ENCODE measurements around the gene L3MBTL4.
A peak's percentile ranks its signal among the peaks of the same experiment; 100 is the strongest.
"Not testable (repeated sequence)": the region's sequence is repeated elsewhere in the genome, so short reads cannot be mapped to it uniquely, and the experiment has no call there.

Gene L3MBTL4

GRCh38 chr18:6249170-6249569 lies 165.5 kb downstream of the L3MBTL4 start:
- DNase-seq = no peak

GRCh38 chr18:6248017-6248416 lies 166.7 kb downstream of the L3MBTL4 start:
- DNase-seq = no peak

GRCh38 chr18:6242004-6242403 lies 172.7 kb downstream of the L3MBTL4 start:
- no peak for DNase-seq

- DNase-seq = no peak
These were observed 175.0 kb downstream of the L3MBTL4 start for GRCh38 chr18:6239716-6240115.

GRCh38 chr18:6236258-6236657 lies 178.5 kb downstream of the L3MBTL4 start:
- DNase-seq = no peak

GRCh38 chr18:6222271-6222670 lies 192.4 kb downstream of the L3MBTL4 start:
- no peak for DNase-seq

GRCh38 chr18:6221602-6222014 lies 193.1 kb downstream of the L3MBTL4 start:
- no peak for DNase-seq

- DNase-seq = no peak
These were observed 194.6 kb downstream of the L3MBTL4 start for GRCh38 chr18:6220129-6220528.

- peak; percentile 58 for DNase-seq
These were observed 195.5 kb downstream of the L3MBTL4 start for GRCh38 chr18:6219116-6219717.

- no peak for DNase-seq
These were observed 198.8 kb downstream of the L3MBTL4 start for GRCh38 chr18:6215888-6216287.

- DNase-seq = no peak
These were observed 203.6 kb downstream of the L3MBTL4 start for GRCh38 chr18:6211174-6211504.

- DNase-seq = peak; percentile 5
These were observed 204.2 kb downstream of the L3MBTL4 start for GRCh38 chr18:6210349-6211173.

- no peak for DNase-seq
These were observed 206.8 kb downstream of the L3MBTL4 start for GRCh38 chr18:6207941-6208340.

- no peak for DNase-seq
These were observed 207.6 kb downstream of the L3MBTL4 start for GRCh38 chr18:6207116-6207515.

GRCh38 chr18:6205706-6206105 lies 209.0 kb downstream of the L3MBTL4 start:
- DNase-seq = no peak

- no peak for DNase-seq
These were observed 210.2 kb downstream of the L3MBTL4 start for GRCh38 chr18:6204476-6204875.

- DNase-seq = no peak
These were observed 210.9 kb downstream of the L3MBTL4 start for GRCh38 chr18:6203791-6204190.

- no peak for DNase-seq
These were observed 211.8 kb downstream of the L3MBTL4 start for GRCh38 chr18:6202861-6203260.

GRCh38 chr18:6200204-6200774 lies 214.4 kb downstream of the L3MBTL4 start:
- peak; percentile 4 for DNase-seq

GRCh38 chr18:6199777-6200176 lies 214.9 kb downstream of the L3MBTL4 start:
- no peak for DNase-seq

- no peak for DNase-seq
These were observed 216.1 kb downstream of the L3MBTL4 start for GRCh38 chr18:6198585-6198984.

GRCh38 chr18:6194640-6195039 lies 220.1 kb downstream of the L3MBTL4 start:
- DNase-seq = no peak

GRCh38 chr18:6185782-6186181 lies 228.9 kb downstream of the L3MBTL4 start:
- not testable (repeated sequence) for DNase-seq
